GM19397 (cell line): ENCODE measurements around the gene S1PR1.
A peak's percentile ranks its signal among the peaks of the same experiment; 100 is the strongest.

ENCODE experiments used
- ATAC-seq: cut with Tn5 transposase; IDR thresholded peaks from one replicate; pipeline ENCODE4 v1.9.1; 2021; ENCODE audit warnings: mild to moderate bottlenecking, moderate library complexity; ENCODE audit not compliant: unreplicated experiment

S1PR1 gene

DNA sequence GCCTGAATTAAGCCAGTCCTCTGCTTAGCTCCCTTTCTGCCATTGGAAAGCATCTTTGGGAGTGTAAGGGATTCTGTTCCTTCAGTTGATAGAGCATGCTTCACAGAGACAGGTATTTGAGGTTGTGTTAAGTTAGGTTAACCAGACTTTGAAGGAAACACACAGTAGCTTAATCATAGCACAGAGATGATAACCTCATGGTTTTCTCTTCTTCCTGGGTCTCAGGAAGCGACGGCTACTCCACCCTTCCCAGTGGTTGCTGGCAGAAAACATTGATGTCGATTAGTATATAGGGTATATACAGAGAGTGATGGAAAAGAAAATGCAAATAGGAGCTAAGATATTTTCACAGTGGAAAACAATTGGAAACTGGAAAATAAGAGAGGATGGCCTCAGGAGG is 42.0 kb downstream of the S1PR1 start:
- no peak for ATAC-seq

DNA sequence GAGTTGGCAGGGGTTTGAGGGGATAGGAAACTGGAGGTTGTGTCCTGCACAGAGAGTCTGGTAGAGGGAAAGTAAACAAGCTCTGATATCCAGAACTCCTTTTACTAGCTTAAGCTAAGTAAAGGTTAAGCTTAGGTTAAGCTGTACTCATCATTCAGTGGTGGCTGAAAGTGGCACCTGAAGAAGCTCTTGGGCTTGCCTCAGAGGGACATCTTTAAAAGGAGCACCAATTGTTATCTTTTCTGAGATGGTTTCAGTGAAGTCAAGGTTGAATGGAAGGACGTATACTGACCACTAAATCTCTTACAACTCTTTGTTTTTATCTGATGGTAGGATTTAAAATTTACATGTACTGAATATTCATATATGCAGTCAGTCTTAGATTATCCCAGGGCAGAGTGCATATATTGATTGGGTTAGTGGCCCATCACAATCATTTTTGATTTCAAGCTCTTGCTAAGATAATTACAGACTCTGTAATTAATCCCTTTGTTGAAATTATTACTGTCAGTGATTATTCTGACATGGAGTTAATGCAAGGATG is 43.3 kb downstream of the S1PR1 start:
- ATAC-seq: no peak

DNA sequence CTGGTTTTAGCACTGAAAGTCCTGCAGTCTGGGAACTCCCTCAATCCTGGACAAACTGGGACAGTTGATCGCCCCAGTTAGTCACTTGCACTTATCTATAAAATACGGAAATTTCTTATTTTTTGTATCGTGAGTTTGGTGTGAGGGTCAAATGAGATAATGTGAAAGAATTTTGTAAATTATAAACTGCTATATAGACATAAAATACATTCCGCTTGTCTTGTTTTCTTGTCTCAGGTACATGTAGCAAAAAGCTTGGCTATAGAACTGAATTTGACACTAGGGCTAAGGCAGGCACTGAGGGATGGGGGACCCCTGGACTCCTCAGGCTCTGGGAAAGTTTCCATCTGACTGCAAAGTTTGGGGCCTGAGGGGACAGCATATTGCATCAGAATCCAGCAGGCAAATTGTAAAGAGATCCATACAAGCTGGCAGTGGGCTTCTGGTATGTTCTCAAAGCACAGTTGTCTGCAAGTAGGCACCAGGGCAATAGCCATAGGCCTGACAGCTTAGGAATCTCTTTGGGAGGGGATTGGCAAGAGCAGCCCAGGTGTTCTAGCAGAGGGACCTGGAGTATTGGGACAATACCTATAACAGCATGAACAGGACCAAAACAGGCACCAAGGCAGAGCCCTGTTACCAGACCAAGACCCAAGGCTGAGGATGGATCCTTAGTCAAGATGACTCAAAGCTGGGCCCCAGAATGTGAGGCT is 44.3 kb downstream of the S1PR1 start:
- ATAC-seq: no peak

GRCh38 chr1:101281751-101282150 is 44.9 kb downstream of the S1PR1 start:
- ATAC-seq: no peak

GRCh38 chr1:101282314-101283038 is 45.7 kb downstream of the S1PR1 start:
- ATAC-seq: no peak

DNA sequence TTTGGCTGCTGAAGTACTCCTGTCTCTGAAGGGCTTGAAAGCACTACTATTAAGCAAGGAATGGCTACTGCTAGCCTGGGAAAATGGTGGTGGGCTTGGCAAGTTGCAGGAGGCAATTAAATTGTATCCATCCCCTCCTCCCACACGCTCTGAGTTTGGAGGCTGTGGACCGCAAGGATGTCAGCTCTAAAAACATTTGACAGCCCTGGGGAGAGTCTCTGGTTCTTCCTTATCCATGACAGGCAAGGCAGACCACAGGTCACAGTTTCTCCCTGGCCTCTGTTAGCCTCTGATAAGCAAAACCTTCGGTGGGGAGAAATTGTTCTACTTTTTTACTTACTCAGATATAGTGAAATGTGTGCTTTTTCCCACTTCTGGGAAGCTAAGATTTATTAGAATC is 46.6 kb downstream of the S1PR1 start:
- no peak for ATAC-seq

DNA sequence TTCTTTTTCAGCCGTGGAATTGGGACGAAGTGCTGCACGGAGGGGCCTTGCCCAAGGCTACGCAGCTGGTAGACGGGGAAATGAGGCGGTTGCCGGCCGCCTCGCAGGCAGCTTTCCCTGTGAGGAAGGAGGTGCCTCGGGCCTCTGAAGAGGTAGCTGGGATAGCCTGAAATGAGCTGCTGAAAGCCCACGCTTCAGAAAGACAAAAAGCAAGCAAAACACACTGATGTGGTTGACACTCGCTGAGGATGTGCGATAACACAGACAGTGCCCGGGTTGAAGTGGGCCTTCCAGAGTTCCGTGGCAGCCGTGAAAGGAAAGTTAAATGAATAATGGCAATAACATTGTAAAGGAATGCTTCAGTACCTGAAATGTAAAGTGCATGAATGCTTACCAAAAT is 47.2 kb downstream of the S1PR1 start:
- ATAC-seq: no peak

- ATAC-seq: no peak
Observed at GRCh38 chr1:101284622-101285218, 47.9 kb downstream of the S1PR1 start.

DNA sequence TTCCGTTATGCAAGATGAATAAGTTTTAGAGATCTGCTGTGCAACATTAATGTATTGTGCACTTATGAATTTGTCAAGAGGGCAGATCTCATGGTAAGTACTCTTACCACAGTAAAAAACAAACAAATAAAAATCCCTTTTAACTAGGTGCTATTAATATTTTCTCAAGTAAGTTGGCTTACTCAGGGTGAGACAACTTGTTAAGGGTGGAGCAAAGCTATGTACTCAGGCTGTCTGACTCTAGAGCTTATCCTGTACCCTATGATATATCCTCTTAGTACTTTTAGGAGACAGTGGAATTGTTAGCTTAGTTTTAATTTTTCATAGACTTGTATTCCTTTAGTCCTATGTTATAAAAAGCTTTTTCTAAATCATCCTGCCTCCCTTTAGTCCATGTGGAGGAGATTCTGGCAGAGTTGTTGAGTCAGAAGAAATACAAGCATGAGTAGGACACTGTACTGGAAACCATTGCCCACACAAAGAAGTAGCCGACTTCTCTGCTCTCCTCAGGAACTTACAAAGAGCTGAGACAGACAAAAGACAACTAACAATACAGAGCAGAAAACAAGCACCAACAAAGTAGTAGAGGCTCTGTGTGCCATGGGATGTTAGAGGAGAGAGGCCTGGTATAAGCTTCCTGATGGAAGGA is 49.2 kb downstream of the S1PR1 start:
- no peak for ATAC-seq

DNA sequence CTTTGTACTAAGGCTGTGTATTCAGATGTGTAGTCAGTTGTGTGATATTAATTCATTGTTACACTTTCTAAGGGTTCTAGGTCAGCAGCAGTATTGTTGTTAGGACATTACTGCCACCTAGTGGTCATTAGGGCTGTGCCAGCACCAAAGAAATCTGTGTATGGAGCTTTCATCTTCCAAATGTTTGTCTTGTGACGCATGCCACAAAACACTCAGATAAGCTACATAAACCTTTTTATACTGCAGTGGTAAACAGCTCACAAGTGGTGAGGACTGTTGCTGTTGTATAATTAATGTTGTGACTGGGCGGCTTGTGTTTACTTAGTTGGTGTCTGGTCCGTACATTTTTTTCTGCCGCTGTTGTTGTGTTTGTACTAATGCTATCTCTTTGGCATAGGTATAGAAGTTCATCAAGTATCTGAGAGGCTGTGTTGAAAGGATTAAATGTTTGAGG is 51.7 kb downstream of the S1PR1 start:
- ATAC-seq: peak; percentile 40

GRCh38 chr1:101290119-101290921 is 53.5 kb downstream of the S1PR1 start:
- no peak for ATAC-seq
